ENCODE results near the gene TAF11L7.
"Not testable (repeated sequence)": the region's sequence is repeated elsewhere in the genome, so short reads cannot be mapped to it uniquely, and the experiment has no call there.

The TAF11L7 gene

DNA sequence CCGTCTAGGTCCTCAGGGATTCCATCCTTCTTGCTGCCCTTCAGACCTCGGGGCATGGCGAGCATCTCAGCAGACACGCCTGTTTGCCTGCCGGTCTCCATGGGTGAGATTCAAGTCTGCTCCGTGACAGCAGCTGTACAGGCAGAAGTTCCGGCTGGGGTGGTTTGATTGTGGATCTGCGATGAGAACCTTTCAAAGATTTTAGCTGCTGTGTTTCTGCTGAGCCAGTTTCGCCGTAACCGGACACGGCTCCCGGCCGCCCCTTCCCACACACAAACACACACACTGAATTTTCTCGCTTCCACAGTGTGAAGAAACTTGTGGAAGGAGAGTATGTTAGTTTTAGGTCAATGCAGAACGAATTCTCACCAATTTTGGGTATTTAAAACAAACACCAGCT is at the start of gene TAF11L7:
Gene TAF11L7 (minus strand): TSS at position 101 of the 400 bp plus-strand sequence.
- not testable (repeated sequence) for DNase-seq

DNA sequence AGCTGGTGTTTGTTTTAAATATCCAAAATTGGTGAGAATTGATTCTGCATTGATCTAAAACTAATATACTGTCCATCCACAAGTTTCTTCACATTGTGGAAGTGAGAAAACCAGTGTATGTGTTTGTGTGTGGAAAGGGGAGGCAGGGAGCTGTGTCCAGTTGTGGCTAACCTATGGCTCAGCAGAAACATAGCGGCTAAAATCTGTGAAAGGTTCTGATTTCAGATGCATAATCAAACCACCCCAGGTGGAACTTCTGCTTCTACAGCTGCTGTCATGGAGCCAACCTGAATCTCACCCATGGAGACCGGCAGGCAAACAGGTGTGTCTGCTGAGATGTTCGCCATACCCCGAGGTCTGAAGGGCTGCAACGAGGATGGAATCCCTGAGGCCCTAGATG is 48.6 kb upstream of the TAF11L7 start, which contains the start of gene TAF11L14:
Gene TAF11L14 (plus strand): TSS at position 301 of the 400 bp plus-strand sequence.
- no peak for DNase-seq

GRCh38 chr5:17631788-17632187 is 46.2 kb upstream of the TAF11L7 start, which contains the start of gene TAF11L13:
TAF11L13 (plus strand) TSS chr5:17632088.
- not testable (repeated sequence) for DNase-seq

GRCh38 chr5:17625686-17626085 is 40.1 kb upstream of the TAF11L7 start:
- no peak for DNase-seq

DNA sequence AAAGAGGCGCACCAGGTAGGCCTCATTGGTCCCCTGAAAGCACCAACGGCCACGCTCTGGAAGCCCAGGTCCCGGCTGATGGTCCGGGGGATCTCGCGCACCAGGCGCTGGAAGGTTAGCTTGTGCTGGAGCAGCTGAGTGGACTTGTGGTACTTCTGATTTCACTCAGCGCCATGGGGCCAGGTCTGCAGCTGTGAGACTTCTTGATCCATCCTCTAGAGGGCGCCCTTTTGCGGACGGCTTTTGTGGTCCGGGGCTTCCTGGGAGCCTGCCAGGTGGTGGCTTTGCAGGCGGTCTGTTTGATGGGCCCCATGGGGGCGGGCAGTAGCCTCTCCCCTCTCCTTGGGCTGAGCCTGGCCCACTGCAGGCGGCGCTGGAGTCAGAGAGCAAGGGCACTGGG is 35.1 kb upstream of the TAF11L7 start:
- DNase-seq, result no peak

- no peak for DNase-seq
These were observed 33.8 kb upstream of the TAF11L7 start for GRCh38 chr5:17619354-17619753.

GRCh38 chr5:17614872-17615605 is 29.5 kb upstream of the TAF11L7 start:
- DNase-seq, result no peak

GRCh38 chr5:17610092-17610491 is 24.5 kb upstream of the TAF11L7 start, which contains the start of gene TAF11L12:
TAF11L12 (plus strand) TSS chr5:17610392.
- not testable (repeated sequence) for DNase-seq

- DNase-seq, result not testable (repeated sequence)
These were observed 21.9 kb upstream of the TAF11L7 start for GRCh38 chr5:17607461-17607860.

- DNase-seq, result no peak
These were observed 19.4 kb upstream of the TAF11L7 start for GRCh38 chr5:17604951-17605350.

DNA sequence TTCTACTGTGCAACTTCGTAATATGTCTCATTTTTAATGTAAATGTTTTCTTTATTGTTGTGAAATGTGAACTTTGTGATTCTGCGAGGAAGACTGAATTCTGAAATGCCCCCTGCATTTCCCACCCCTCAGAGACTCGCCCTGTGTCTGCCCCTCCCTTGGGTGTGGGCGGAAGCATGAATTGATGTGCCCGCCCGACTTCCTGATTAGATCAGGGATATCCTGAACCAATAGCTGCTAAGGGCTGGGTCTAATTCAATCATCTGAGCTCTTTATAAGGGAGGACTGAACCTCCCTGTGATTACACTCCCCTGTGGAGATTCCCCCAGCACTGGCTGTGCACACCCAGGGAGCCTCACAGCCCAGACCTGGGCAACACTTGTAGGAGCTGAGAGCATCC is 18.3 kb upstream of the TAF11L7 start, which contains the start of gene TAF11L11:
Gene TAF11L11 (plus strand): TSS at position 304 of the 400 bp plus-strand sequence.
- DNase-seq, result not testable (repeated sequence)

- not testable (repeated sequence) for DNase-seq
These were observed 12.2 kb upstream of the TAF11L7 start, which contains the start of gene TAF11L10 for GRCh38 chr5:17597728-17598127. TAF11L10 (minus strand) TSS chr5:17597828.

- not testable (repeated sequence) for DNase-seq
These were observed 8.7 kb upstream of the TAF11L7 start, which contains the start of gene TAF11L9 for GRCh38 chr5:17594255-17594654. TAF11L9 (minus strand) TSS chr5:17594394.

- not testable (repeated sequence) for DNase-seq
These were observed 5.3 kb upstream of the TAF11L7 start, which contains the start of gene TAF11L8 for GRCh38 chr5:17590860-17591259. TAF11L8 (minus strand) TSS chr5:17590960.
